ENCODE measurements around the gene PPARG.
A peak's percentile ranks its signal among the peaks of the same experiment; 100 is the strongest.

Gene PPARG

GRCh38 chr3:12345584-12346494 lies 57.0 kb downstream of the PPARG start:
- DNase-seq: peak; percentile 13

GRCh38 chr3:12347301-12347700 lies 58.4 kb downstream of the PPARG start:
- DNase-seq: no peak

GRCh38 chr3:12349895-12350811 lies 61.3 kb downstream of the PPARG start:
- no peak for DNase-seq

GRCh38 chr3:12351145-12351544 lies 62.3 kb downstream of the PPARG start:
- no peak for DNase-seq

GRCh38 chr3:12352253-12352652 lies 63.4 kb downstream of the PPARG start:
- no peak for DNase-seq

- DNase-seq: no peak
Measured at GRCh38 chr3:12352755-12353154, 63.9 kb downstream of the PPARG start.

GRCh38 chr3:12353796-12354525 lies 65.1 kb downstream of the PPARG start:
- DNase-seq: peak; percentile 67

- DNase-seq: no peak
Measured at GRCh38 chr3:12356175-12356574, 67.3 kb downstream of the PPARG start.

- DNase-seq: no peak
Measured at GRCh38 chr3:12356996-12357395, 68.1 kb downstream of the PPARG start.

- DNase-seq: no peak
Measured at GRCh38 chr3:12357456-12357855, 68.6 kb downstream of the PPARG start.

- no peak for DNase-seq
Measured at GRCh38 chr3:12363397-12364195, 74.7 kb downstream of the PPARG start.

GRCh38 chr3:12367346-12367745 lies 78.5 kb downstream of the PPARG start:
- DNase-seq: no peak

- DNase-seq: no peak
Measured at GRCh38 chr3:12369029-12369428, 80.2 kb downstream of the PPARG start.

GRCh38 chr3:12369598-12369997 lies 80.7 kb downstream of the PPARG start:
- DNase-seq: no peak

- peak; percentile 52 for DNase-seq
Measured at GRCh38 chr3:12370758-12371157, 81.9 kb downstream of the PPARG start.

GRCh38 chr3:12371525-12372140 lies 82.8 kb downstream of the PPARG start:
- peak; percentile 34 for DNase-seq

- no peak for DNase-seq
Measured at GRCh38 chr3:12372741-12373280, 83.9 kb downstream of the PPARG start.

- DNase-seq: no peak
Measured at GRCh38 chr3:12375572-12375971, 86.7 kb downstream of the PPARG start.

GRCh38 chr3:12379640-12380429 lies 91.0 kb downstream of the PPARG start:
- DNase-seq: no peak

- no peak for DNase-seq
Measured at GRCh38 chr3:12380461-12380860, 91.6 kb downstream of the PPARG start.

- DNase-seq: no peak
Measured at GRCh38 chr3:12381199-12381598, 92.3 kb downstream of the PPARG start.

Measured in fibroblast of skin of right quadriceps (primary cell).